Astrocyte (in vitro differentiated cells and primary cell): ENCODE data around the gene ETS1. TPM values are rescaled to one million over a fixed set of nuclear protein-coding genes. Genes with fewer than 3 reads are reported as not detected.

Experiments
- DNase-seq: peaks from one replicate; pipeline ENCODE4 v3.0.0-alpha.2; 2010; ENCODE audit warnings: low read depth
- FAIRE-seq: peaks from 2 replicates; lab custom pipeline; 2011; peaks lifted over from hg19 to GRCh38; lab: Jason Lieb, UNC
- H2AFZ ChIP-seq: 2 replicates; pipeline ENCODE4 v1.6.0; 2012; ENCODE audit warnings: low read depth, low read length, inconsistent platforms
- H3K27ac ChIP-seq: 2 replicates; pipeline ENCODE4 v1.5.1; 2011; ENCODE audit warnings: low read depth, low read length, inconsistent platforms
- H3K27me3 ChIP-seq: 2 replicates; pipeline ENCODE4 v1.6.0; 2011; ENCODE audit warnings: low read length, inconsistent platforms; ENCODE audit not compliant: insufficient read depth
- H3K36me3 ChIP-seq: 2 replicates; pipeline ENCODE4 v1.5.1; 2011; ENCODE audit warnings: low read length, inconsistent platforms; ENCODE audit not compliant: insufficient read depth
- H3K4me1 ChIP-seq: 2 replicates; pipeline ENCODE4 v1.5.1; 2011; ENCODE audit warnings: low read length, inconsistent platforms; ENCODE audit not compliant: insufficient read depth
- H3K4me2 ChIP-seq: 2 replicates; pipeline ENCODE4 v1.6.0; 2012; ENCODE audit warnings: low read length, inconsistent platforms
- H3K4me3 ChIP-seq: 2 replicates; pipeline ENCODE4 v1.5.1; 2011; ENCODE audit warnings: low read depth, mild to moderate bottlenecking, low read length, inconsistent platforms; ENCODE audit not compliant: insufficient read depth
- H3K79me2 ChIP-seq: 2 replicates; pipeline ENCODE4 v1.6.0; 2012; ENCODE audit warnings: mild to moderate bottlenecking, low read length, inconsistent platforms; ENCODE audit not compliant: insufficient read depth
- H3K9ac ChIP-seq: 2 replicates; pipeline ENCODE4 v1.6.0; 2012; ENCODE audit warnings: mild to moderate bottlenecking, low read length, inconsistent platforms
- H3K9me3 ChIP-seq: 2 replicates; pipeline ENCODE4 v1.5.1; 2012; ENCODE audit warnings: low read depth, mild to moderate bottlenecking, low read length, inconsistent platforms; ENCODE audit not compliant: insufficient read depth
- H4K20me1 ChIP-seq: 2 replicates; pipeline ENCODE4 v1.6.0; 2012; ENCODE audit warnings: low read length, inconsistent platforms; ENCODE audit not compliant: insufficient read depth
- H3K27ac Mint-ChIP-seq: one replicate; pipeline ENCODE4 v1.8.0; 2021; ENCODE audit warnings: mild to moderate bottlenecking, mixed read lengths; ENCODE audit not compliant: unreplicated experiment
- H3K27me3 Mint-ChIP-seq: one replicate; pipeline ENCODE4 v1.8.0; 2021; ENCODE audit warnings: low read depth, mixed read lengths; ENCODE audit not compliant: unreplicated experiment
- H3K36me3 Mint-ChIP-seq: one replicate; pipeline ENCODE4 v1.8.0; 2021; ENCODE audit warnings: low read depth, mixed read lengths; ENCODE audit not compliant: unreplicated experiment
- H3K4me1 Mint-ChIP-seq: one replicate; pipeline ENCODE4 v1.8.0; 2021; ENCODE audit warnings: low read depth, mixed read lengths; ENCODE audit not compliant: unreplicated experiment
- H3K4me3 Mint-ChIP-seq: one replicate; pipeline ENCODE4 v1.8.0; 2021; ENCODE audit warnings: mild to moderate bottlenecking, moderate library complexity, mixed read lengths; ENCODE audit not compliant: unreplicated experiment
- H3K9me3 Mint-ChIP-seq: one replicate; pipeline ENCODE4 v1.8.0; 2021; ENCODE audit warnings: mild to moderate bottlenecking, mixed read lengths; ENCODE audit not compliant: unreplicated experiment
- CTCF ChIP-seq: IDR thresholded peaks from 2 replicates; pipeline ENCODE4 v1.5.1; 2011; ENCODE audit warnings: low read depth, mild to moderate bottlenecking, inconsistent platforms, low read length, moderate library complexity; ENCODE audit not compliant: insufficient read depth
- EZH2 ChIP-seq: IDR thresholded peaks from 2 replicates; pipeline ENCODE4 v1.6.1; 2012; ENCODE audit warnings: mild to moderate bottlenecking, low read length, inconsistent platforms; ENCODE audit not compliant: insufficient read depth
- total RNA-seq: library from RNA; stranded (reverse); gene quantifications from 2 replicates; pipeline ENCODE4 v1.2.1, GENCODE V29; 2021

The ETS1 gene
- total RNA-seq, 1 donor from 2014 or later, result 107 TPM

GRCh38 chr11:128553662-128554362, 33.5 kb downstream of the ETS1 start:
- FAIRE-seq (no peak), DNase-seq (no peak)
- no peaks in the 10 kb centered on the region for H3K27me3 Mint-ChIP-seq
- TF ChIP-seq EZH2 (no peak), CTCF (no peak)
- Histone ChIP-seq H3K79me2 (no peaks in the 10 kb centered on the region), H2AFZ (peak overlapping the region; percentile 39), H3K27ac (no peak overlapping the region), H3K4me3 (no peak overlapping the region), H4K20me1 (no peaks in the 10 kb centered on the region), H3K36me3 (no peaks in the 10 kb centered on the region), H3K9ac (no peak overlapping the region), H3K4me1 (peaks cover 13% of the 10 kb centered on the region), H3K27me3 (no peaks in the 10 kb centered on the region), H3K4me2 (peak overlapping the region; percentile 47), H3K9me3 (no peaks in the 10 kb centered on the region)
- H3K4me1 Mint-ChIP-seq, result peaks cover 14% of the 10 kb centered on the region
- H3K36me3 Mint-ChIP-seq, result no peaks in the 10 kb centered on the region
- peaks cover 3% of the 10 kb centered on the region for H3K9me3 Mint-ChIP-seq
- H3K27ac Mint-ChIP-seq, result peak overlapping the region; percentile 1
- no peak overlapping the region for H3K4me3 Mint-ChIP-seq

GRCh38 chr11:128552783-128553661, 34.3 kb downstream of the ETS1 start:
- peak; percentile 45 for DNase-seq
- H4K20me1 ChIP-seq, result no peaks in the 10 kb centered on the region
- FAIRE-seq, result peak; percentile 26
- H3K27ac Mint-ChIP-seq, result peak overlapping the region; percentile 1
- H3K4me1 Mint-ChIP-seq, result peaks cover 16% of the 10 kb centered on the region
- no peak overlapping the region for H3K4me3 ChIP-seq
- H3K36me3 ChIP-seq, result no peaks in the 10 kb centered on the region
- TF ChIP-seq EZH2, result no peak
- H3K27me3 Mint-ChIP-seq, result no peaks in the 10 kb centered on the region
- no peaks in the 10 kb centered on the region for H3K36me3 Mint-ChIP-seq
- H3K9ac ChIP-seq, result no peak overlapping the region
- no peaks in the 10 kb centered on the region for H3K27me3 ChIP-seq
- H3K4me2 ChIP-seq, result peak overlapping the region; percentile 47
- peaks cover 17% of the 10 kb centered on the region for H3K4me1 ChIP-seq
- H3K9me3 ChIP-seq, result no peaks in the 10 kb centered on the region
- H3K79me2 ChIP-seq, result no peaks in the 10 kb centered on the region
- H2AFZ ChIP-seq, result peak overlapping the region; percentile 39
- no peak overlapping the region for H3K4me3 Mint-ChIP-seq
- H3K9me3 Mint-ChIP-seq, result peaks cover 3% of the 10 kb centered on the region
- H3K27ac ChIP-seq, result no peak overlapping the region

DNA sequence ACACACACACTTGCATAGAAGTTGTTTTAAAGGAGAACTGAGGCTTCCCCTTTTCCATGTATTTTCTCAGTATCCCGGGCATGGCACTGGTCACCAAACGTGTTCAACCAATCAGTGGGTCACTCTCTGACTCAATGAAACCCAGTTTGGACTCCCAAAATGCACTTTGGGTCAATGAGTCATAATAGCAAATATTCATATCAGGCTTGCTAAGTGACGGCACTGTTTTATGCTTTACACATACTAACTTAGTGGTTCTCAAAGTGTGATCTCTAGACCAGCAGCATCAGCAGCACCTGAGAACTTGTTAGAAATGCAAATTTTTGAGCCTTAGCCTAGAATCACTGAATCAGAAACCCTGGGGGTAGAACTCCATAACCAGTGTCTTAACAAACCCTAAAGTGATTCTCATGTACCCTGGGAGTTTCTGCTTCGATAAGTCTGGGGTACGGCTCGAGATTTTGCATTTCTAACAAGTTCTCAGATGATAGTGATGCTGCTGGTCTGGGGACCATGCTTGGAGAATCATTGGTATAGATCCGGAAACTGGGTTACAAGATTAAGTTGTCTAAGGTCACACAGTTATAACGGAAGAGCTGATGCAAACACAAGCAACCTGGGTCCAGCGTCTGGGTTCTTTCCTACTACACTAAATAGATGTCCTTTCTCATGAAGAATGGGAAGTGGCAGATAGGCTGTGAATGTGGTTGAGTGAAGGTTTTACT, 35.6 kb downstream of the ETS1 start:
- no peak overlapping the region for H3K27ac Mint-ChIP-seq
- H3K4me1 Mint-ChIP-seq, result peaks cover 16% of the 10 kb centered on the region
- Histone ChIP-seq H4K20me1 (no peaks in the 10 kb centered on the region), H3K27ac (no peak overlapping the region), H3K79me2 (no peaks in the 10 kb centered on the region), H3K9me3 (no peaks in the 10 kb centered on the region), H3K4me1 (peaks cover 17% of the 10 kb centered on the region), H2AFZ (no peak overlapping the region), H3K9ac (no peak overlapping the region), H3K27me3 (no peaks in the 10 kb centered on the region), H3K4me2 (no peak overlapping the region), H3K4me3 (no peak overlapping the region), H3K36me3 (no peaks in the 10 kb centered on the region)
- peaks cover 3% of the 10 kb centered on the region for H3K9me3 Mint-ChIP-seq
- H3K27me3 Mint-ChIP-seq, result no peaks in the 10 kb centered on the region
- no peak overlapping the region for H3K4me3 Mint-ChIP-seq
- H3K36me3 Mint-ChIP-seq, result no peaks in the 10 kb centered on the region
- DNase-seq (no peak), FAIRE-seq (no peak)
- TF ChIP-seq EZH2 (no peak), CTCF (no peak)
